Measurements from ENCODE around the gene PPFIA4.

DNA sequence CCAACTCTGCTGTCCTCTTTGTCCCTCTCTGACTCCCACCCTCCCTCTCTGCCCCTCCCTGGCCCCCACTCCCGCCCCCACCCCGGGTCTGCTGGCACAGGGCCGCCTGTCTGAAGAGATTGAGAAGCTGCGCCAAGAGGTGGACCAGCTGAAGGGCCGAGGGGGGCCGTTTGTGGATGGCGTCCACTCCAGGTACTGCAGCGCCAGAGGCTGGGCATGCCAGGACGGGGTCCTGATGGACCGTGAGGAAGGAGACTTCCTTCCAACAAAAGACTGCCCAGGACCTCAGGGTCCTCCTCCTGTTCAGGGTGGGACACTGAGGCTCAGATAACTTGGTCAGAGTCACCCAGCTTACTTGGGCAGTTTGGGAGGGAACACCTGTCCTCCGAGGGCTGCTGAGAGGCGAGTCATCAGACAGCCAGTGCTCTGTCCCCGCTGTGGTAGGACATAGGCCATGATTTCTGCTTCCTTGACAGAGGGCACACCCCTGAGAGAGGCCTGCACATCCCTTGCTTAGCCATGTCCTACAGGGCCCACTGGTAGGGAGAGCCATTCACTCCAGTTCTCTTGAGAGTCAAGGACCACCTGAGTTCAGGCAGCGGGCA is 23.4 kb downstream of the PPFIA4 start:
- TF ChIP-seq ZNF384 (IDR thresholded peaks at IDR 0.05) (no peak), ELF4 (IDR thresholded peaks at IDR 0.05) (no peak), L3MBTL2 (conservative IDR thresholded peaks at IDR 0.05) (no peak), SP1 (IDR thresholded peaks at IDR 0.05) (no peak), FOXK2 (IDR thresholded peaks at IDR 0.05) (no peak), HDGF (IDR thresholded peaks at IDR 0.05; ENCODE audit: borderline replicate concordance) (no peak), FOXA1 (IDR thresholded peaks at IDR 0.05) (no peak), NFRKB (IDR thresholded peaks at IDR 0.05) (no peak), FOXM1 (IDR thresholded peaks at IDR 0.05; ENCODE audit: borderline replicate concordance) (no peak), LEF1 (IDR thresholded peaks at IDR 0.05; ENCODE audit: borderline replicate concordance) (no peak)
- TF ChIP-seq, protein P1, sequence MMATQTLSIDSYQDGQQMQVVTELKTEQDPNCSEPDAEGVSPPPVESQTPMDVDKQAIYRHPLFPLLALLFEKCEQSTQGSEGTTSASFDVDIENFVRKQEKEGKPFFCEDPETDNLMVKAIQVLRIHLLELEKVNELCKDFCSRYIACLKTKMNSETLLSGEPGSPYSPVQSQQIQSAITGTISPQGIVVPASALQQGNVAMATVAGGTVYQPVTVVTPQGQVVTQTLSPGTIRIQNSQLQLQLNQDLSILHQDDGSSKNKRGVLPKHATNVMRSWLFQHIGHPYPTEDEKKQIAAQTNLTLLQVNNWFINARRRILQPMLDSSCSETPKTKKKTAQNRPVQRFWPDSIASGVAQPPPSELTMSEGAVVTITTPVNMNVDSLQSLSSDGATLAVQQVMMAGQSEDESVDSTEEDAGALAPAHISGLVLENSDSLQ (IDR thresholded peaks at IDR 0.05), result no peak
